OCI-LY3 (cell line): Measurements from ENCODE around the gene PPP1R14B.
A peak's percentile ranks its signal among the peaks of the same experiment; 100 is the strongest.

ENCODE experiments used
- H2AFZ ChIP-seq: fragments of 200-600, 300-600 bp; shearing (Covaris generic); 2 replicates; pipeline ENCODE4 v1.6.0; 2014; ENCODE audit warnings: antibody characterized with exemption, low read depth, low read length
- H3K27ac ChIP-seq: fragments of 200-600, 300-600 bp; sonication (generic); 2 replicates; pipeline ENCODE4 v1.5.1; 2014; ENCODE audit warnings: mild to moderate bottlenecking, low read length, moderate library complexity, mixed read lengths
- H3K27me3 ChIP-seq: fragments of 200-600, 300-600 bp; sonication (generic); 2 replicates; pipeline ENCODE4 v1.6.1; 2014; ENCODE audit warnings: low read depth, low read length, mixed read lengths
- H3K36me3 ChIP-seq: fragments of 200-600, 300-600 bp; sonication (generic); replicated peaks from 2 replicates; pipeline ENCODE3; 2014; ENCODE audit warnings: low read depth, low read length, mixed read lengths
- H3K4me1 ChIP-seq: fragments of 300-600, 200-600 bp; sonication (generic); 2 replicates; pipeline ENCODE4 v1.6.1; 2014; ENCODE audit warnings: low read length, mixed read lengths
- H3K4me2 ChIP-seq: fragments of 200-600, 300-600 bp; sonication (generic); 2 replicates; pipeline ENCODE4 v1.6.1; 2014; ENCODE audit warnings: low read length, mixed read lengths
- H3K4me3 ChIP-seq: fragments of 300-600, 200-600 bp; sonication (generic); 2 replicates; pipeline ENCODE4 v1.5.1; 2014; ENCODE audit warnings: antibody characterized with exemption, mild to moderate bottlenecking, low read length, moderate library complexity
- H3K79me2 ChIP-seq: fragments of 300-600, 200-600 bp; shearing (Covaris generic); 2 replicates; pipeline ENCODE4 v1.6.1; 2014; ENCODE audit warnings: mild to moderate bottlenecking, low read length, mixed read lengths
- H3K9ac ChIP-seq: fragments of 300-600, 200-600 bp; shearing (Covaris generic); 2 replicates; pipeline ENCODE4 v1.6.0; 2014; ENCODE audit warnings: mild to moderate bottlenecking, low read length, moderate library complexity
- H3K9me3 ChIP-seq: fragments of 200-600, 300-600 bp; shearing (Covaris generic); 2 replicates; pipeline ENCODE4 v1.6.1; 2014; ENCODE audit warnings: low read length, mixed read lengths; ENCODE audit not compliant: insufficient read depth
- H4K20me1 ChIP-seq: fragments of 200-600, 300-600 bp; sonication (generic); 2 replicates; pipeline ENCODE4 v1.6.1; 2016; ENCODE audit warnings: low read length, mixed read lengths; ENCODE audit not compliant: insufficient read depth
- EZH2phosphoT487 ChIP-seq: fragments of 200-600 bp; shearing (Covaris generic); IDR thresholded peaks from 2 replicates; pipeline ENCODE4 v1.6.1; 2018; ENCODE audit warnings: antibody characterized with exemption, mixed run types, low read depth
- TF ChIP-seq, protein P1 (sequence below): fragments of 200-600, 300-600 bp; sonication (generic); IDR thresholded peaks from 2 replicates; pipeline ENCODE4 v1.5.1; 2014; ENCODE audit warnings: antibody characterized with exemption, low read length, low read depth

Gene PPP1R14B

DNA sequence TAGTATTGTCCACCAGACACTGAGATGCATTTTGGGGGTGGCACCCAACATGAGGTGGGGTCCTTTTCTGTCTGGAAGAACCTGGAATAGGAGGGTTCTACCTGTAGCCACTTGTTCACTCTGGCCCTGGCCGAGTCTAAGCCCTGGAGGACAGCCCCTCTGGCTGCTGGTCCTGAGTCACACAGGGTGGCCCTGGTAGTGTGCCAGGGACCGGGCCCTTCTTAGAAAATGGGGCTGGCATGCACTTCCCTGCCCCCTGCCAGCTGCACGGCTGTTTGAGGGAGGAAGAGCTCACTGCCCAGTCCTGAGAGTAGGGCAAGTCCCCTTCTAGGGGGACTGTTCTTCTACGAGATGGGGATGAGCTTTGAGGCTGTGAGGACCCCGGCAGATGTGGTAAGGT lies 6.7 kb upstream of the PPP1R14B start:
- H3K27ac ChIP-seq = peak overlapping the region; percentile 36; the same call in 1 of the 2 replicates
- TF ChIP-seq EZH2phosphoT487 = no peak
- TF ChIP-seq, protein P1, sequence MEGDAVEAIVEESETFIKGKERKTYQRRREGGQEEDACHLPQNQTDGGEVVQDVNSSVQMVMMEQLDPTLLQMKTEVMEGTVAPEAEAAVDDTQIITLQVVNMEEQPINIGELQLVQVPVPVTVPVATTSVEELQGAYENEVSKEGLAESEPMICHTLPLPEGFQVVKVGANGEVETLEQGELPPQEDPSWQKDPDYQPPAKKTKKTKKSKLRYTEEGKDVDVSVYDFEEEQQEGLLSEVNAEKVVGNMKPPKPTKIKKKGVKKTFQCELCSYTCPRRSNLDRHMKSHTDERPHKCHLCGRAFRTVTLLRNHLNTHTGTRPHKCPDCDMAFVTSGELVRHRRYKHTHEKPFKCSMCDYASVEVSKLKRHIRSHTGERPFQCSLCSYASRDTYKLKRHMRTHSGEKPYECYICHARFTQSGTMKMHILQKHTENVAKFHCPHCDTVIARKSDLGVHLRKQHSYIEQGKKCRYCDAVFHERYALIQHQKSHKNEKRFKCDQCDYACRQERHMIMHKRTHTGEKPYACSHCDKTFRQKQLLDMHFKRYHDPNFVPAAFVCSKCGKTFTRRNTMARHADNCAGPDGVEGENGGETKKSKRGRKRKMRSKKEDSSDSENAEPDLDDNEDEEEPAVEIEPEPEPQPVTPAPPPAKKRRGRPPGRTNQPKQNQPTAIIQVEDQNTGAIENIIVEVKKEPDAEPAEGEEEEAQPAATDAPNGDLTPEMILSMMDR = no peak
- H3K27me3 ChIP-seq = no peaks in the 10 kb centered on the region
- peak overlapping the region; percentile 93; the same call in 1 of the 2 replicates for H3K4me3 ChIP-seq
- H3K4me1 ChIP-seq = peaks cover 25% of the 10 kb centered on the region
- peak overlapping the region; percentile 78; the same call in 1 of the 2 replicates for H3K4me2 ChIP-seq
- no peak overlapping the region for H2AFZ ChIP-seq
- H3K79me2 ChIP-seq = peaks cover 22% of the 10 kb centered on the region
- peaks cover 11% of the 10 kb centered on the region; the same call in 1 of the 2 replicates for H4K20me1 ChIP-seq
- H3K36me3 ChIP-seq = peaks cover 13% of the 10 kb centered on the region
- no peak overlapping the region for H3K9ac ChIP-seq
- H3K9me3 ChIP-seq = no peaks in the 10 kb centered on the region

DNA sequence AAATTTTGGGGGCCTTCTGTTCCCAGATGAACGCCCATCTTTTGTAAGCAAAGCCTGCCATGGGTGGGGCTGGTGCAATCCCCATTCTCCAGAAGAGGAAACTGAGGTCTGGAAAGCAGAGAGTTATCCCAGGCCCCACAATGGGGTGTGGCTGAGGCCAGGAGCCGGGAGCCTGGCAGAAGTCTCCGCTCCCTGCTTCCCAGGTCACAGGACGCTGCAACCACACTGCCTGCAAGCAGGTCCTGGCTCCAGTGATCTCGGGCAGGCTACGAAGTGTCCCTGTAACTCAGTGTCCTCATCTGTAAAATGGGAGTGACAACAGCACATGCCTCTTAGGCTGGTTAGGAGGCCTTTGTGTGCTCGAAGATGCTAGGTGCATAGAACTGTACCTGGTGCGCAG lies 6.3 kb upstream of the PPP1R14B start:
- Histone ChIP-seq H2AFZ (no peak overlapping the region), H4K20me1 (peaks cover 11% of the 10 kb centered on the region; the same call in 1 of the 2 replicates), H3K4me1 (peaks cover 28% of the 10 kb centered on the region), H3K27me3 (no peaks in the 10 kb centered on the region), H3K79me2 (peaks cover 22% of the 10 kb centered on the region), H3K9me3 (no peaks in the 10 kb centered on the region), H3K4me2 (peak overlapping the region; percentile 78), H3K4me3 (peak overlapping the region; percentile 93), H3K9ac (peak overlapping the region; percentile 88), H3K36me3 (peaks cover 11% of the 10 kb centered on the region), H3K27ac (peak overlapping the region; percentile 36)
- TF ChIP-seq, protein P1 = no peak
- no peak for TF ChIP-seq EZH2phosphoT487

DNA sequence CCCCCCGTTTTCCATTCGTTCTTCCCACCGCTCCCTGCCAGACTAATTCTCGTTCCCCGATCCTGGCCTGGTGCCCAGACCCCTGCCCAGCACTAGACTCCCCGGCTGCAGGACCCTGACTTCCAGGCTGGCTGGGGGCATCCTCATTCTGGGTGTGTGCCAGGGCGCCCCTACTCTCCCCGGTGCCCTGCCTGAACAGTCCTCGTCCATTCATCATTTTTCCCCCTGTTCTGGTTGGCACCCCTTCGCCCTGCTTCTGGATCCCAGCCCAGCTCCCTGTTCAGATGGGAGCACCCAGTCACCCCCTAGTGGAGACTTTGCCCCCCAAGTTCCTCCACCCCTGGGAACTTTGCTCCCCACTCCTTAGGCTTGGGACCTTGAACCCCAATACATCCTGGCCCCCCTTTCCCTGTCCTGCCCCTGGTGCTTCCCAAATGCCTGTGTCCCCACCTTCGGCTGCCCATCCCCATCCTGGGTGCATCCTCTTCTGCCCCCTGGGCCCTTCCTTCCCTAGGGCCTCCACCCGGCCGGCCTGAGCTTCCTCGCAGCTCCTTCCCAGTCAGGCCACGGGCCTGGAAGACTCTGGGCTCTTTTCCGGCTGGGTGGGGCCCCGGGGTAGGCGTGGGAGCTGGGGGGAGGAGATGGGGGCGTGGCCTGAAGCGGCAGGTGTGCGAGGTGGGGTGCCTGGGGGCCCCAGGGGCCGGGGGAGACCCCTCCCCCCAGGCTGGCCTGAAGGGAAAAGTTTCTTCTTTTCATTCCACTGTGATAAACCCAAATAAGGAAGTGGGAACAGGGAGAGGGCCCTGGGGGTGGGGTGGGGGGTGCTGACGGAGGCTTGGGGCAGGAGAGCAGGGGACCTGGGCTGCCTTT lies 5.5 kb upstream of the PPP1R14B start:
- peaks cover 22% of the 10 kb centered on the region for H3K79me2 ChIP-seq
- peak overlapping the region; percentile 88 for H3K9ac ChIP-seq
- H3K4me3 ChIP-seq = peak overlapping the region; percentile 93
- TF ChIP-seq EZH2phosphoT487 = no peak
- TF ChIP-seq, protein P1 = peak; percentile 61
- peaks cover 33% of the 10 kb centered on the region for H3K4me1 ChIP-seq
- peaks cover 11% of the 10 kb centered on the region for H3K36me3 ChIP-seq
- no peaks in the 10 kb centered on the region for H3K9me3 ChIP-seq
- no peak overlapping the region for H2AFZ ChIP-seq
- peak overlapping the region; percentile 78 for H3K4me2 ChIP-seq
- peak overlapping the region; percentile 36 for H3K27ac ChIP-seq
- H4K20me1 ChIP-seq = peaks cover 11% of the 10 kb centered on the region; the same call in 1 of the 2 replicates
- H3K27me3 ChIP-seq = no peaks in the 10 kb centered on the region

DNA sequence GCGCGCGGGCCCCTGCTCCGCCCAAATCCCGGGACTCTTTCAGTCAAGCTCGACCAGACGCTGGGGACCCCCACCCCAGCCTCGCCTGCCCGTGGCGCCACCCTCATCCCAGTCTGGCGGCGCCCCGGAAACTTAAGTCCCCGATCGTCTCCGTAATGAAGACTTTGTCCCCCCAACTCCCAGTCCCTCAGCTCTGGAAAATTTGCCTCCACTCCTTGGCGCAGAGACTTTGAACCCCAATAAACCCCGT lies 4.9 kb upstream of the PPP1R14B start:
- Histone ChIP-seq H3K36me3 (peaks cover 10% of the 10 kb centered on the region), H2AFZ (no peak overlapping the region), H3K79me2 (peaks cover 27% of the 10 kb centered on the region), H3K9me3 (no peaks in the 10 kb centered on the region), H3K27me3 (no peaks in the 10 kb centered on the region), H3K4me3 (peak overlapping the region; percentile 93), H4K20me1 (peaks cover 11% of the 10 kb centered on the region; the same call in 1 of the 2 replicates), H3K4me2 (peak overlapping the region; percentile 78), H3K4me1 (peaks cover 33% of the 10 kb centered on the region), H3K9ac (peak overlapping the region; percentile 88), H3K27ac (peak overlapping the region; percentile 36; the same call in 1 of the 2 replicates)
- TF ChIP-seq EZH2phosphoT487 = no peak
- TF ChIP-seq, protein P1 = no peak
